ENCODE measurements around the gene ZFAND3. TPM values are rescaled to one million over a fixed set of nuclear protein-coding genes. Genes with fewer than 3 reads are reported as not detected.
"Not testable (repeated sequence)": the region's sequence is repeated elsewhere in the genome, so short reads cannot be mapped to it uniquely, and the experiment has no call there.

The ZFAND3 gene
- total and polyA plus RNA-seq, 12 donors, result 21.4 to 163 (median 46.3) TPM

GRCh38 chr6:38047562-38047961 lies 228.0 kb downstream of the ZFAND3 start:
- H3K36me3 ChIP-seq (replicated peaks in 1 of 2), result no peaks in the 10 kb centered on the region
- DNase-seq, result no peak
- H3K27me3 ChIP-seq, result no peaks in the 10 kb centered on the region
- no peak for TF ChIP-seq POLR2A (IDR thresholded peaks at IDR 0.05)
- TF ChIP-seq CTCF (IDR thresholded peaks at IDR 0.05), result no peak
- H3K9me3 ChIP-seq (replicated peaks in 1 of 3), result no peaks in the 10 kb centered on the region
- 89 to 94% (median 94%) methylated on average over 4 of the region's 4 CpGs for WGBS, 4 donors
- intact Hi-C loops (cut with DNase I), result no loop called here
- no peak overlapping the region for H3K27ac ChIP-seq
- peaks cover 0 to 4% of the 10 kb centered on the region in 2 donors for H3K4me1 ChIP-seq (replicated peaks in 1 of 2)
- H3K4me3 ChIP-seq, result no peak overlapping the region

GRCh38 chr6:38049861-38050397 lies 230.4 kb downstream of the ZFAND3 start:
- H3K27ac ChIP-seq; H3K4me3 ChIP-seq; H3K4me1 ChIP-seq (replicated peaks in 1 of 2); H3K36me3 ChIP-seq (replicated peaks in 1 of 2); H3K9me3 ChIP-seq (replicated peaks in 1 of 3); H3K27me3 ChIP-seq; DNase-seq; intact Hi-C loops (cut with DNase I): not testable (repeated sequence)
- 87 to 89% (median 87%) methylated on average over 9 of the region's 9 CpGs for WGBS, 4 donors

GRCh38 chr6:38051819-38052434 lies 232.4 kb downstream of the ZFAND3 start:
- Histone ChIP-seq H3K36me3 (replicated peaks in 1 of 2) (no peaks in the 10 kb centered on the region), H3K4me3 (no peak overlapping the region), H3K9me3 (replicated peaks in 1 of 3) (no peaks in the 10 kb centered on the region), H3K27ac (no peak overlapping the region), H3K4me1 (replicated peaks in 1 of 2) (peaks cover 0 to 4% of the 10 kb centered on the region in 2 donors), H3K27me3 (no peaks in the 10 kb centered on the region)
- no peak for DNase-seq
- TF ChIP-seq CTCF (IDR thresholded peaks at IDR 0.05), result no peak
- TF ChIP-seq POLR2A (IDR thresholded peaks at IDR 0.05), result no peak
- intact Hi-C loops (cut with DNase I), result no loop called here
- WGBS, 4 donors, result 79 to 93% (median 86%) methylated on average over 1 of the region's 1 CpG

- intact Hi-C loops (cut with DNase I), result no loop called here
- H3K4me3 ChIP-seq, result no peak overlapping the region
- 91 to 96% (median 92%) methylated on average over 4 of the region's 4 CpGs for WGBS, 4 donors
- H3K27ac ChIP-seq, result no peak overlapping the region
- no peak for DNase-seq
- no peaks in the 10 kb centered on the region for H3K36me3 ChIP-seq (replicated peaks in 1 of 2)
- no peaks in the 10 kb centered on the region for H3K9me3 ChIP-seq (replicated peaks in 1 of 3)
- TF ChIP-seq POLR2A (IDR thresholded peaks at IDR 0.05), result no peak
- no peak for TF ChIP-seq CTCF (IDR thresholded peaks at IDR 0.05)
- H3K27me3 ChIP-seq, result no peaks in the 10 kb centered on the region
- peaks cover 0 to 4% of the 10 kb centered on the region in 2 donors for H3K4me1 ChIP-seq (replicated peaks in 1 of 2)
These were observed 235.1 kb downstream of the ZFAND3 start for GRCh38 chr6:38054527-38055202.

All from adrenal gland (tissue), 12 donors.